DMS53 treated with DMSO at 0.1 percent for 48 hours (cell line): ENCODE data around the gene PFKFB4.
"Not testable (repeated sequence)": the region's sequence is repeated elsewhere in the genome, so short reads cannot be mapped to it uniquely, and the experiment has no call there.

Source experiments
- DNase-seq: peaks from one replicate; lab custom pipeline; 2025; ENCODE audit not compliant: unreplicated experiment; lab: John Stamatoyannopoulos, UW

The PFKFB4 gene

DNA sequence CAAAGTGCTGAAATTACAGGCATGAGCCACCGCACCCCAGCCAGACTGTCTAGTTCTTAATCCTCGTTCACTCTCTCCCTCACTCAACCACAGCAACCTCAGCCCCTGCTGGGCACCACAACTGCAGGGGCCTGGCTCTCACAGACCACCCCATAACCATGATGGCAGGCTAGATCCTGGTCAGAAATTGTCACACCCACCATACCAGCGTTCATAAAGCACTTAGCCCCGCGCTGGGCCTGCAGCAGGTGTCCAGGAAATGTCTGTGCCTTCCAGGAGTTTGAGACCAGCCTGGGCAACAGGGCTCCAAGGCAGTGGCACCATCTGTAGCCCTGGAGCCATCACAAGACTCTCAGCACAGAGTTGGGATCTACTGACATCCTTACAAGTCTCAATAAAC is 54.5 kb downstream of the PFKFB4 start:
- no peak for DNase-seq

DNA sequence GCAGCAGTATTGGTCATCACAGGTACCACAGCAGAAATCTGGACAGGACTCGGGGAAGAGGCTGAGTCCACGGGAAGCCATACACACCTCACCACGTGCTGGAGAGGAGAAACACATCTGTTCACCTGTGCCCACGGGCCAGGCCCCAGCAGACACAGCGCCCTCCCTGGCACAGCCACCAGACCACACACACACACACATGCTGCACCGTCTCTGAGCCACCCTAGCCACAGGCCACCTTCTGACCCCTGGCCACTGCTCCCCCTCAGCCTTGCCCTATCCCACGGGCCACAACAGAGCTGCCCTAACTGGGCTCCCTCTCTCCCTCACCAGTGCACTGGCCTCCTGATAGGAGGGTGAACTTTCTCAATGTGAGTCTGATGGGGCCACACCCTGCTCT is 55.4 kb downstream of the PFKFB4 start:
- no peak for DNase-seq

DNA sequence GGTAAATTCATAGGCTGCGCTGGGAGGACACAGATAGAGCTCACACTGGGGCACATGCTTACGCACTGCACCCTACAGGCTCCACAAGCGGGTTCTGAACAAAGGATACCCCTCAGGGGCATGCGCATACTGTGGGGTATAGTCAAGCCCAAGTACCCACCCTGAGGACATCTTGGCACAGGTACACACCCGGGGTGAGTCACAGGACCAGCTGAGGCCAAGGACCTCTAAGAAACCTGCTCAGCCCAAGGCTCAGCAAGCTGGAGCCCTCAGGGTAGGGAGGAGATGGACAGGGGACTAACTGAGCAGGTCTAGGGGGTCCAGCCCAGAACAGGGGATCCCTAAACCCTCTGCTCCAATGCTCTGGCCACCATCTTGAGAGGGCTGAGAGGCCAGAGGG is 55.9 kb downstream of the PFKFB4 start:
- DNase-seq, result no peak

DNA sequence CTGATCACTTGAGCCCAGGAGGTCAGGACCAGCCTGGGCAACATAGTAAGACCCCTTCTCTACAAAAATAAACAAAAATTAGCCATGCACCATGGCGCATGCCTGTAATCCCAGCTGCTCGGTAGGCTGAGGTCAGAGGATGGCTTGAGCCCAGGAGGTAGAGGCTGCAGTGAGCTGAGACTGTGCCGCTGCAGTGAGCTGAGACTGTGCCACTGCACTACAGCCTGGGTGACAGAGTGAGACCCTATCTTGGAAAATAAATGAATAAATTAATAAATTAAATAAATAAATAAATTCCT is 63.5 kb downstream of the PFKFB4 start:
- no peak for DNase-seq

DNA sequence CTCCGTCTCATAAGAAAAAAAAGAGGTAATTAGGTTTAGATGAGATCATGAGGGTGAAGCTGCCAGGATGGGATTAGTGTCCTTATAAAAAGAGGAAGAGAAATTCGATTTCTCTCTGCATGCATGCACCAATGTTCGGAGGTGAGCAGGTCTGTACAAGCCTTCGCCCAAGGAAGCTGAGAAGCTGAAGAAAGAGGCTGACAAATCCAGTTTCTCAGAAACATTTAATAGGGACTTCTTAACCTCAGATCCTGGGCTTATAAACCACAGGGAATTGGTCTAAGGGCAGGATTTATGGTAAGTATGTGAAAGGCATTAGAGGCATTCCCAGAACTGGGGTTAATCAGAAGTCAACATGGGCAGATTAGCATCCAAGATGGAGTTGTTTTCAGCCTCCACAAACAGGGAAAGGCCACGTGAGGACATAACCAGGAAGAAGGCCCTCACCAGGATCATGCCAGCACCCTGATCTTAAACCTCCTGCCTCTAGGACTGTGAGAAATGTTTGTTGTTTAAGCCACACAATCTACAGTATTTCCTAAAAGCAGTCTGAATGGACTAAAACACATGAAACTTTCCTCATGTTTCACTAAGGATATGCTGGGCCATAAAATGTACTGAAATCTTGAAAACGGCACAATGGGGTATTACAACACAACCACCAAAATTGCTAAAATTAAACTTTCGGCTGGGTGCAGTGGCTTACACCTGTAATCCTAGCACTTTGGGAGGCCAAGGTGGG is 64.0 kb downstream of the PFKFB4 start:
- no peak for DNase-seq

- DNase-seq, result no peak
Observed at GRCh38 chr3:48486952-48487351, 69.7 kb downstream of the PFKFB4 start.

- not testable (repeated sequence) for DNase-seq
Observed at GRCh38 chr3:48482822-48483221, 73.8 kb downstream of the PFKFB4 start.

GRCh38 chr3:48480891-48481290 is 75.7 kb downstream of the PFKFB4 start:
- DNase-seq, result not testable (repeated sequence)

- DNase-seq, result no peak
Observed at GRCh38 chr3:48478626-48479555, 77.7 kb downstream of the PFKFB4 start.

GRCh38 chr3:48477959-48478520 is 78.6 kb downstream of the PFKFB4 start:
- DNase-seq, result no peak

DNA sequence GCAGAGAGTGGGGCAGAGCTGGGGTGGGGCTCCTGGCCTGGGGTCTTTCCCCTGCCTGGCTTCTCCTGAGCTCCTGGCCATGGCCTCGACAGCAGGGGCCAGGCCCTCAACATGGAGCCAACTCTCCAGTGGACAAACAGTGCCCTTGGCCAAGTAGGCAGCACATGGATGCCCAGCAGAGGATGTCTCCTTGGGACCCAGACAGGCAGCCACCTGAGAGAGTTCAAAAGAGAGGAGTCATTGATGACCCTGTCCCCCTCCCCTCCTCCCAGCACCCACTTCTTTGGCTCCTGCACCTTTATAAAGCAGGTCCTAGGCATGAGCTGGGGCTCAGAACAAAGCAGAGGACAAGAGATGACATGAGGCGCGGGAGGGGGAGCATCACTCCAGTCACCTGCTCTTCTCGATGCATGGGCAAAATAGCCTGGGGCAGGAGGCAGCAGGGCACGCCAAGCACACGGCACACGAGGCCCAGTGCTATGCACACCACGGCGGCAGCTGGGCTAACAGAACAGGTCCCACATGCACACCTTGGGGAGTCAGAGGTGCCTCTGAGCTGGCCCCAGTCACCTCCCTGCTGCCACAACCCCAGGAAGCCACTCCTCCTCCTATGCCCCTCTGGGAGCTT is 80.1 kb downstream of the PFKFB4 start:
- no peak for DNase-seq

DNA sequence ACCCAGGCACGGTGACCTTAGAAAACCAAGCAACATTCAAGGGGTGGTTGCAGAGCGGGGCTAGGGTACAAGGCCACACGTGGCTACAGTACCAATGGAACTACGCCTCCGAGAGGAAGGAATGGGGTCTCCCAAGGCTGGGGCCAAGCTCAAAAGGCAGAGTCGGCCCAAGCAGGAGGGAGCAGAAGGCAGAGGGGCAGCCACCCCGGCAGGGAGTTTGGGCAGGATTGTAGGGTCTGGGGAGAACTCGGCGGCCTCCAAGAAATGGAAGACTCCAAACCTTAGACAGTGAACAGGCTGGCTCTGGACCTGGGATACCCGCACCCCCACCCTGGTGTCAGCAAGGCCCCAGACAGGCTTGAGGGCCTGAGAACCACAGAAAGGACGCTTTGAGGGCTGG is 81.4 kb downstream of the PFKFB4 start:
- DNase-seq, result no peak

DNA sequence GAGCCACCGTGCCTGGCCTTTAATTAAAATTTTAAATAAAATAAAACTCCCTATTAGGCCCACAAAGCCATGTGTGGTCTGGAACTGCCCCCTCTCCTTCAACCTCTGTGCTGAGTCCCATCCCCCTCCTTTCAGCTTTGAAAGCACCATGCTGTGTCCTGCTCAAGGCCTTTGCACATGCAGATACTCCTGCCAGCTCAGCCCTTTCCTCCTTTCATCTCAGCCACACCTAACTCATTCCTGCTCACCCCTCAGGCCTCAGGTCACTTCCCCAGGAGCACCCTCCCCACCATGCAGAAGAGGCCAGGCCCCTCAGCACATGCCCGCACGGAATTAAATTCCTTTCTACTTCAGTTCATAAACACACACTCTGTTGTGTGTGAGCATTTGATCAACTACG is 82.0 kb downstream of the PFKFB4 start:
- DNase-seq, result no peak

- not testable (repeated sequence) for DNase-seq
Observed at GRCh38 chr3:48474031-48474430, 82.6 kb downstream of the PFKFB4 start.

DNA sequence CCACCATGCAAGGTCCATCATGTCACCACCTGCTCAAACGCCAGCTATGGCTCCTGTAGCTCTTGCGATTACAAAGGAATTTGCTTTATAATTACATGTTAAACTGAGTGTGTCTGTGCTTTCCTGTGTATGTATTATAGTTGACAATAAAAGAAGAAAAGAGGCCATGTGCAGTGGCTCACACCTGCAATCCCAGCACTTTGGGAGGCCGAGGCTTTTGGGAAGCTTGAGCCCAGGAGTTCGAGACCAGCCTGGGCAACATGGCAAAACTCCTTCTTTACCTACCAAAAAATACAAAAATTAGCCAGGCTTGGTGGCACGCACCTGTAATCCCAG is 83.0 kb downstream of the PFKFB4 start:
- no peak for DNase-seq

DNA sequence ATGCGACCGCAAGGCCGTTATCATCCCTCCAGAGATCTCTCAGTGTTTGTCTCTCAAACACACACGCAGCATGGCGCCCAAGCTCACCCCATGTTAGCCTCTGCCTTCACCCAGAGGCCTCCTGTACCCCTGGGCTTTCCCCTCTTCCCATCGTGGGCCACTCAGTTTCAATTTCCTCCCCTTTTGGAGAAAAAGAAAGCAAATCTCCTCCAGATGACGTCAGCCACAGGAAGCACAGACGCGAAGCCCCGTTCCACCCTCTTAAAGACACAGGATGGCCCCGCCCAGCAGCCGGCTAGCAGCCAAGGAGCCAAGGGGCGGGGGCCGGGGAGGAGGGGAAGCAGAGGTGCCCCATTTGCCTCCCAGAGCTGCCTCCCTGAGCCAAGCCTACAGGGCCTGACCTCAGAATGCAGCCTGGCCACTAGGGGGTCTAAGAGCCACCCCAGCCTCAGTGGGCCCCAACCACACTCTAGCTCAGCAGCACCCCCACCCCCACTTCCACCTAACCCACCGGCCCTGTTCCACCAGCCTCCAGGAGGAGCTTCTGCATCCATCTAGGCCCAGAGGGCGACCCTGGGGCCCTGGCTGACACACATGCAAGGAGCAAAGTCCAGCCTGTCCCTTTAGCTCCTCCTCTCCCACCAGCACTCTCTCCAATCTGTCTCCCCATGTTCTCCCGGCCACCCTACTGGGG is 83.5 kb downstream of the PFKFB4 start:
- DNase-seq, result peak; percentile 47

- no peak for DNase-seq
Observed at GRCh38 chr3:48472673-48472922, 84.0 kb downstream of the PFKFB4 start.

GRCh38 chr3:48470286-48470685 is 86.3 kb downstream of the PFKFB4 start:
- DNase-seq, result no peak

DNA sequence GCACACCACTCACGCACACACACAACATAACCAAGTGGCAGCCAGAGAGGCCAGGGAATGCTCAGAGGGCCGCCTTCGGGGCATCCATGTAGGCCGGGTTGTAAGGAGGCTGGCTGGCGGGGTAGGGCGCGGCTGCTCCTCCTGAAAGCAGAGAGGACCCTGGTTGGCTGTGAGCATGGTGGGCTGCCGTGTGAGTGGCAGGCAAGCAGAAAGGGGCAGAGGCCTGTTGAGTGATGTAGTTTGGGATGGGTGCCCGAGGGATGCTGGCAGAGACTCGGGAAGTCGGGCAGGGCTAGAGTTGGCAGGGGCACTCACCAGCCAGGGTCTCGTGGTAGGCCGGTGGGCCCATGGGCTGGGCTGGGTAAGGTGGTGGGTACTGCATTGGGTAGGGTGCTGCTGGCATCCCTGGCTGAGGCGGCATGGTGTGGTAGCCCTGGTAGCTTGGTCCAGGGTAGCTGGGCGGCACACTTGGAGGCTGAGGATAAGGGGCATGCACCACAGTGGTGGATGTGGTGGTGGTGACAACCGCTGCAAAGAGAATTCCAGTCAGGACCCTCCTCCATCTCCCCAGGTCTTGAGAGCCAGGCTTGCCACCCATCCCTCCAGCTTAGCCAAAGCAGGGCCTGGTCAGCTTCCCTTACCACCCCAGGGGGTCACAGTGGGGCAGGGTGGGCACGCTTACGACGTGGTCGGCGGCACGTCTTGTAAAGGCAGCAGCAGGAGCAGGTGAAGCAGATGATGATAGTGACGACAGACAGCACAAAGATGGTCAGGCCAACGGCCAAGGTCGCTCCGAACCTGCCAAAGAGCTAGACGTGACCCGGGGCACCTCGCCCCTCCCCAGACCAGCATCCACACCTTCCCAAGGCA is 87.3 kb downstream of the PFKFB4 start:
- no peak for DNase-seq

DNA sequence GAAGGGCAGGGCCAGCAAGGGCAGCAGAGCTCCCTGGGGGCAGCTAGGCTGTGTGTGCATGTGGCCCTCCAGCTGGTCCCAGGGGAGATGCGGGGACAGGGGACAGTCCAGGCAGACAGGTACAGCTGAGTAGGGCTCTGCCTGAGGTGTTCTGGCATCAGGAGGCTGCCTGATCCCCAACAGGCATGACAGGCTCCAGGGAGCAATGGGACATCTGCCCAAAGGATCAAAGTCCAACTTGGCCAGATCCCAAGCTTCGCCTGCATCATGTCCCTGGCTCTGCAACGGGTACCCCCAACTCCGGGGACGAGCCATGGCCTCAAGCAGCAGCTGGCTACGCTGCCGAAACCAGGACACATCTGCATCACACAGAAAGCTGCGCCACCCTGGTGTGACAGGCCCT is 88.3 kb downstream of the PFKFB4 start:
- no peak for DNase-seq
